Upper lobe of right lung (tissue), 1 donor: Measurements from ENCODE around the gene IL4R. TPM values are rescaled to one million over a fixed set of nuclear protein-coding genes. Genes with fewer than 3 reads are reported as not detected.

Experiments used
- ATAC-seq: fragments of 200-7000 bp; cut with Tn5 transposase; one replicate; pipeline ENCODE4 v1.9.1; 2020; ENCODE audit warnings: mild to moderate bottlenecking, moderate library complexity
- DNase-seq: peaks from one replicate; pipeline ENCODE4 v3.0.0-alpha.2; 2020
- H3K27ac ChIP-seq: fragments of 200-600 bp; one replicate; pipeline ENCODE4 v1.8.0; 2022
- H3K27me3 ChIP-seq: fragments of 200-600 bp; one replicate; pipeline ENCODE4 v1.8.0; 2022; ENCODE audit warnings: mild to moderate bottlenecking
- H3K36me3 ChIP-seq: fragments of 200-600 bp; one replicate; pipeline ENCODE4 v1.8.0; 2022
- H3K4me1 ChIP-seq: fragments of 200-600 bp; one replicate; pipeline ENCODE4 v1.8.0; 2022
- H3K4me3 ChIP-seq: fragments of 200-600 bp; one replicate; pipeline ENCODE4 v1.8.0; 2022; ENCODE audit warnings: mild to moderate bottlenecking
- H3K9me3 ChIP-seq: fragments of 200-600 bp; one replicate; pipeline ENCODE4 v1.8.0; 2022
- CTCF ChIP-seq: fragments of 200-600 bp; IDR thresholded peaks from one replicate; pipeline ENCODE4 v1.8.0; 2022; ENCODE audit warnings: antibody characterized with exemption
- intact Hi-C: fragments of 100-400 bp; cut with DNase I; formaldehyde crosslinking; loops from one replicate; pipeline ENCODE4 v1.11.0; 2022
- total RNA-seq: library from RNA; stranded (reverse); fragmentation: NEBNext Ultra II Directional; extraction: Animal tissue kit (Norgen Biotek cat#: 25700); gene quantifications from one replicate; pipeline ENCODE4 v1.2.1, GENCODE V29; 2021
- donor health status: DM: no; HTN: yes; CAD: no; lungs with severe emphysema.

Gene IL4R
- total RNA-seq, 1 donor from 2014 or later: 153 TPM

DNA sequence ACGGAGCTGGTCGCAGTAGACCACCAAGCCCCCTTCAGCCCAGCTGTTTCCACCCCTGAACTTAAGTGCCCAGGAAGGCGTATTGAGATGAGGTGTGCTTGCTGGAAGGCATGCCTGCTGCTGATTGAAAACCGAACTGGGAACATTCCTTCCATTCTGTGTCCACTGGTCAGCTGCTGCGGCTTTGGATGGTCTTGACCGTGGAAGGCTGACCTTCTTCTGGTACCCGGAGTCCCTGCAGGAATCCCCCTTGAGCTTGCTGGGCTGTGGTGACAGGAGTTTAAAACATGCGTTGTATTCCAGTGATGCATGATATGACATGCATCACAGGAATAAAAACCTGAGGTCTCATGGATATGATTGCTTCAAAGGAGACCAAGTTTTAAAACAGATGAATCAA, 31.4 kb downstream of the IL4R start:
- Histone ChIP-seq H3K27me3 (no peaks in the 10 kb centered on the region), H3K9me3 (no peaks in the 10 kb centered on the region), H3K36me3 (peaks cover 100% of the 10 kb centered on the region), H3K4me3 (no peak overlapping the region), H3K27ac (no peak overlapping the region), H3K4me1 (peaks cover 7% of the 10 kb centered on the region)
- DNase-seq (no peak), ATAC-seq (no peak)
- TF ChIP-seq CTCF: no peak
- intact Hi-C loops: no loop called here

- H3K36me3 ChIP-seq: peaks cover 99% of the 10 kb centered on the region
- H3K27me3 ChIP-seq: no peaks in the 10 kb centered on the region
- TF ChIP-seq CTCF: no peak
- H3K27ac ChIP-seq: peak overlapping the region; percentile 9
- DNase-seq (no peak), ATAC-seq (peak; percentile 87)
- H3K9me3 ChIP-seq: no peaks in the 10 kb centered on the region
- no peak overlapping the region for H3K4me3 ChIP-seq
- intact Hi-C loops: no loop called here
- peaks cover 3% of the 10 kb centered on the region for H3K4me1 ChIP-seq
Measured at GRCh38 chr16:27346819-27347218, 33.0 kb downstream of the IL4R start.

GRCh38 chr16:27347930-27348685, 34.3 kb downstream of the IL4R start:
- no peak for DNase-seq
- peak overlapping the region; percentile 9 for H3K27ac ChIP-seq
- peak; percentile 17 for ATAC-seq
- peaks cover 99% of the 10 kb centered on the region for H3K36me3 ChIP-seq
- no peak for TF ChIP-seq CTCF
- H3K4me1 ChIP-seq: peaks cover 3% of the 10 kb centered on the region
- no peak overlapping the region for H3K4me3 ChIP-seq
- no peaks in the 10 kb centered on the region for H3K27me3 ChIP-seq
- no peaks in the 10 kb centered on the region for H3K9me3 ChIP-seq
- intact Hi-C loops: no loop called here

DNA sequence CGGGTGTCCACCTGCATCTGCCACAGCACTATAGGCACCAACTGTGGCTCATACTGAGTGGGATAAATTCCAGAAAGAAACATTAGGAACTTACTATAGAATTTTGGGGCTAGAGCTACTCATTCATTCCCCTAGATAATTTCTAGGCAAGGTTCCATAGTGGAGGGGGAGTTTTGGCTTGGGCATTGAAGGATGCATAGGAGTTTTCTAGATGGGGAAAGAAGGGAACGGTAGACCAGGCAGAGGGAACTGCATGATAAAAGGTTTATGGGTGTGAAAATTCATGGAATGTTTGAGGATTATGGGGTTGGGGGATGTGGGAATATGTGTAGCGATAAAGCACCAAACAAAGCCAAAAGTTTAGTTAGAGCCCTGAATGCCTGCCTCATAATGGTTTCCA, 35.5 kb downstream of the IL4R start:
- Histone ChIP-seq H3K4me1 (peaks cover 3% of the 10 kb centered on the region), H3K27ac (no peak overlapping the region), H3K9me3 (no peaks in the 10 kb centered on the region), H3K36me3 (peaks cover 99% of the 10 kb centered on the region), H3K27me3 (no peaks in the 10 kb centered on the region), H3K4me3 (no peak overlapping the region)
- TF ChIP-seq CTCF: no peak
- ATAC-seq: no peak
- no peak for DNase-seq
- intact Hi-C loops: no loop called here

DNA sequence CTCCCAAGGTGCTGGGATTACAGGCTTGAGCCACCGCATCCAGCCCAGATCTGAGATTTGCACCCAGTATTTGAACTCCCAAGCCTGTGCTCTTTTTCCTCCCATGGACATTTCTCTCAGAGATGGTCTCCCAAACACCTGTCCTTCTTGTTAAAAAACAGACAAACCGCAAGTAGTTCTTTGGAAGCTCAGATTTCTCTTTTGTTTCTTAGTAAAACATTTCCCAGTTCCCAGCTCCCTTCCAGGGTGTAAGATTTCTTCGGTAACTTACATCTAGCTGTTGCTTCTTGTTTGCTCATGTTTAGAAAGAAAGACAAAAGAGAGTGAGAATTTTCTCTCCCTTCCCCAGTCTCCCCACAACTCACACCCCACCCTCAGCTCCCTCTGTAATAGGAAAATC, 36.2 kb downstream of the IL4R start:
- Histone ChIP-seq H3K9me3 (no peaks in the 10 kb centered on the region), H3K4me1 (peaks cover 3% of the 10 kb centered on the region), H3K27me3 (no peaks in the 10 kb centered on the region), H3K36me3 (peaks cover 99% of the 10 kb centered on the region), H3K4me3 (no peak overlapping the region), H3K27ac (no peak overlapping the region)
- ATAC-seq (no peak), DNase-seq (no peak)
- no peak for TF ChIP-seq CTCF
- intact Hi-C loops: no loop called here

DNA sequence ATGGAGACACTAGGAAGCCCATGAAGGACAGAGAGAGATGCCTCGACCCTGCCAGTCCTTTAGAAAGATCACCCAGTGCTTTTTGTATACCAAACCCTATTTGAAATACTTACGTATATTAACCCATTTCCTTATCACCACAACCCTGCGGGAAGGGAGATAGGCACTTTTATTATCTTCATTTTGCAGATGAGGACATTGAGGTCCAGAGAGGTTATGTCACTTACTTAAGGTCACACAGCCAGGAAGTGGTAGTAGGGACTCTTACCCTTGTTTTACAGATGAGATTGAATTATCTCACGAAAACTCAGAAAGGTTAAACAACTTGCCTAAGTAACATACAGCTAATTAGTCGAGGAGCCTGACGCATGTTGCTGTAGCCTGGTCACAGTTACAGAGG, 38.2 kb downstream of the IL4R start:
- Histone ChIP-seq H3K27me3 (no peaks in the 10 kb centered on the region), H3K36me3 (peaks cover 99% of the 10 kb centered on the region), H3K9me3 (no peaks in the 10 kb centered on the region), H3K4me3 (no peak overlapping the region), H3K27ac (no peak overlapping the region), H3K4me1 (no peaks in the 10 kb centered on the region)
- ATAC-seq: no peak
- TF ChIP-seq CTCF: no peak
- DNase-seq: no peak
- intact Hi-C loops: no loop called here
